GM18511 (cell line): ENCODE data around the gene RRP1.
"Not testable (repeated sequence)": the region's sequence is repeated elsewhere in the genome, so short reads cannot be mapped to it uniquely, and the experiment has no call there.

Experiments used
- ATAC-seq: cut with Tn5 transposase; IDR thresholded peaks from one replicate; pipeline ENCODE4 v1.9.1; 2021; ENCODE audit warnings: mild to moderate bottlenecking, moderate library complexity; ENCODE audit not compliant: unreplicated experiment

Gene RRP1

GRCh38 chr21:43815107-43815613 lies 25.8 kb downstream of the RRP1 start:
- ATAC-seq: no peak

DNA sequence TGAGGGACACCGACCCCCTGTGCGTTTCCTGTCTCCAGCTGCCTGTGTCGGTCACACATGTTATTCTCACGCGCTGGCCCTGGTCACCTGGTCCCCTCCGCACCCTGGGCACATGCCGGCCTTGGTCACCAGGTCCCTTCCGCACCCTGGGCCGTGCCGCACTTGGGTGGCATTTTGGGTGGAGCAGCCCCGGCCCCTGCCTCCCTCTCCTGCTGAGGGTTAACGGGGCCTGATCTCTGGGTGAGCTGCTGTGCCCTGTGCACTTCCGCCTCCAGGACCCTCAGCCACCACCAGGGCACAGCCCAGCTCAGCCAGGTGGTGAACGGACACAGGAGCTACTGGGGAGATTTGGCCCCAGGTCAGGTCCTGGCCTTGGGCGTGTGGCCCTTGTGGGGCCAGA lies 26.6 kb downstream of the RRP1 start:
- ATAC-seq: no peak

GRCh38 chr21:43816611-43817071 lies 27.3 kb downstream of the RRP1 start:
- no peak for ATAC-seq

DNA sequence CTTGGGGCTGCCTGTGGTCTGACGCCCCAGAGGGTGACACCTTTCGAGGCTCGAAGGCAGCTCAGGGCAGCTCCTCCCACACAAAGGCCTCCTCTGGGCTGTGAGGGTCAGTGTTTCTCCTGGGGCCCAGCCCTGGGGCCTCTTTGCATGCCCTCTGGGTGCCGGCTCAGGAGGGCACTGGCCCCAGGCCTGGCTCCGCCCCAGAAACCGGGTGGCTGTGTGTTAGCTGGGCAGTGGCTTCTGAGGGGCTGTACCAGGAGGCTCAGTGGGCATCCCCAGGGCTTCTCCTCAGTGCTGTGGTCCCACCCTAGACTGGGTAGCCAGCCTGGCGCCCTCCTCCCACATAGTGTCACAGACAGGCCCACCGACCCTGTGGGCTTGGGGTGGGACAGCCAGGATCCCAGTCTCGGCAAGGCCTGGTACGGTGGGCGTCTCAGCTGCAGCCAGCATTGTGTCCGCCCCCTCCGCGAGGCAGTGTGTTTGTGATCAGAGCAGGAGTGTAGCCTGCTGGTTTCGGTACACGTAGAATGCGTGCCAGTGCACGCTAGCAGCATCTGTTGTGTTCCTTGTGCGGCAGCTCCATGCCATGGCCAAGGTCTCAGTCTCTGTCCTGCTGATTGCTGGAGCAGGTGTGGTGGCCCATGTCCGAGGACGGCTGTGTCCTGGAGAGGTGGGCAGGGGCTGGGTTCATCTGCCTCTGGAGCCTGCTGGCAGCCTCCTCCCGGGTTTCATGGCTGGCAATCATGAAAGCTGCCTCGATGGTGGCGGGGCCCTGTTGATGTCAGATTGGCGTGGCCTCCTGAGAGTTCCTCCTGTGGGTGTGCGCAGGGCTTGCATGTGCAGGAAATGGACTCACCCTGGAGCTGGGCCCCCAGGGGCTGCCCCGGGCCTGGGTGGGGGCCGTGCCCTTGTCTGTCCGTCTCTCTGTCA lies 28.0 kb downstream of the RRP1 start:
- ATAC-seq: no peak

DNA sequence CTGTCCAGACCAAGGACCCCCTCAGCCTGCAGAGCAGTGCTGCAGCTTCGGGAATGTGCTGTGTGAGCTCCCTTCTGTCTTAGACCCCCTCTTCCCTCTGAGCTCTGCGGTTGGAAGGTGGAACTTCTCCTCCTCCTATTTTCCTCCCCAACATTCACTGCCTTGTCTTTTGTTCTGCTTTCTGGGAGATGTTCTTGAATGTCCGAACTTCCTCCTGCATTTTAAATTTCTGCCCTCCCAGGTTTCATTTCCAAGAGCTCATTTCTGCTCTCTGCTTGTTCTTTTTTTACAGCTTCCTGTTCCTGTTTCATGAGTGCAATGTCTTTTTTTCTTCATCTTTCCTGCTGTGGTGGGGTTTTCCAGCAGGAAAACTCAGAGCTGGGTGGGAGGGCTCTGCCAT lies 29.3 kb downstream of the RRP1 start:
- ATAC-seq: no peak

DNA sequence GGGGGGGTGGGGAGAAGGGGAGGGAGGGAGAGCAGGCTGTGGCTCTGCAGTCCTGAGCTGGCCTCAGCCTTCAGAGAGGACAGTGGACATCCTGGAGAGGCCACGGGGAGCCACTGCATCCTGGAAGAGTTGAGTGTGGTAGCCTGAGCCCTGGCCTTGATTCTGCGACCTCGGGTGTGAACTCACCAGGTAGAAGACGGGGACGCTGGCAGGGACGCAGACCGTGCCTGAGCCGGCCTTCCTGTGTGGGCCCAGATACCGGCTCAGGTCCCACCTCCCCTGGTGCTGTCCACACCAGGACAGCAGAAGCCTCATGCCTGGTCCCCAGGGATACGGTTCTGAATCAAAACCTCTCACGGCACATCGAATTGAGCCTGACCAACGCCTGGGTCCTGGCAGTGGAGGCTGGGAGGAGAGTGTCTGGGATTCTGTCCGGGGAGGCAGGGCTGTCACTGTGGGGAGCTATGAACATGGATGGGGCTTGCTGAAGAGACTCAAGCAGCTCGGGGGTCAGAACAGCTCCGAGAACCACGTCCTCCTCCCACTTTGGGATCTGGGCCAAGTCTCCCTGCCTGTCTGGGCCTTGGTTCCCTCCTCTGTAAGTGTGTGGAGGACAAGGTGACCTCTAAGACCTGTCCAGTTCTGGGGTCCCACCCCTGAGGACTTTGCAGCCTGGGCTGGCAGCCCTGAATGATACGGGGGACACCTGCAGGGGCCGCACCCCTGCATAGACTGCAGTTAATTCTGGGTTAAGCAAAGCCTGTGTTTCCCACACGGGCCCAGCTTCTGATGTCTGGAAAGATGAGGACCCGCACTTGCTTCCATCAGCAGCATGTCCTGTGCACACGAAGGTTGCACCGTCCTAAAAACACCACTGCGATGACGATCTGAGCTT lies 30.4 kb downstream of the RRP1 start:
- no peak for ATAC-seq

- ATAC-seq: no peak
Measured at GRCh38 chr21:43820466-43820865, 31.1 kb downstream of the RRP1 start.

DNA sequence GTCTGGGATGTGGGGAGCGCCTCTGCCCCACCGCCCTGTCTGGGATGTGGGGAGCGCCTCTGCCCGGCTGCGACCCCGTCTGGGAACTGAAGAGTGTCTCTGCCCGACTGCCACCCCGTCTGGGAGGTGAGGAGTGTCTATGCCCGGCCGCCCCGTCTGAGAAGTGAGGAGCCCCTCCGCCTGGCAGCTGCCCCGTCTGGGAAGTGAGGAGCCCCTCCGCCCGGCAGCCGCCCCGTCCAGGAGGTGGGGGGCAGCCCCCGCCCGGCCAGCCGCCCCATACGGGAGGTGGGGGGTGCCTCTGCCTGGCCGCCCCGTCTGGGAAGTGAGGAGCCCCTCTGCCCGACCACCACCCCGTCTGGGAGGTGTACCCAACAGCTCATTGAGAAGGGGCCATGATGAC lies 32.8 kb downstream of the RRP1 start:
- ATAC-seq: not testable (repeated sequence)

GRCh38 chr21:43822741-43823140 lies 33.4 kb downstream of the RRP1 start:
- ATAC-seq: not testable (repeated sequence)

- no peak for ATAC-seq
Measured at GRCh38 chr21:43824333-43825241, 35.2 kb downstream of the RRP1 start.

- ATAC-seq: no peak
Measured at GRCh38 chr21:43825242-43825935, 36.0 kb downstream of the RRP1 start.

DNA sequence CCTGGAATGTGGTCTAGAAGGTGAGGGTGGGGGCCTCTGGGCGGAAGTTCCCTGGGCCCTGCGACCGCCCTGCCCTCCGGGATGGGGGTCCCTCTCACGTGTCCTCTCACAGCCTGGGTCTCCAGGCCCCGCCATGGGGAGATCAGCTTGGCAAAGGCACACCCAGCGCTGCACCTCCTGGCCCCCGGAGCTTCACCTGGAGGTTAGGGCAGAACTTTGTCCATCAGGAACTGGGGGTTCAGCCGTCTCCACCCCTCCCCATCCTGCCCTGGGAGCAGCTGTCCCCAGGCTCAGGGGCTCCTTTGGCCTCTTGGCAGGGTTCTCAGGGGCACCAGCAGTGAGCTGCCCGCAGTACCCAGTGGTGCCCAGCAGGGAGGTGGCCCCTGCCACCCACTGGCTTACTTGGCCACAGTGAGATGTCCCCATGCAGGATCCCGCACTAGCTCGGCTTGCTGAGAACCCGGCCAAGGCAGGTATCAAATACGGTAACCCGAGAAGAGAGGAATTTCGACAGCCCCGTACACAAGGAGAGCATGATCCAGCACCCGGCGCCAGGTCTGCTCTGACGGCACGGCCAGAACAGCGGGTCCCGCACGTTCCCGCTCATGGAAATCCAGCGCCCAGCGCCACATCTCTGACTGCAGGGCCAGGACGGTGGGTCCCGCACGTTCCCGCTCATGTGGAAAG lies 36.7 kb downstream of the RRP1 start:
- ATAC-seq: no peak

GRCh38 chr21:43826623-43826974 lies 37.2 kb downstream of the RRP1 start:
- ATAC-seq: no peak

GRCh38 chr21:43827015-43827611 lies 37.7 kb downstream of the RRP1 start:
- ATAC-seq: no peak

GRCh38 chr21:43829161-43829560 lies 39.8 kb downstream of the RRP1 start:
- ATAC-seq: no peak

DNA sequence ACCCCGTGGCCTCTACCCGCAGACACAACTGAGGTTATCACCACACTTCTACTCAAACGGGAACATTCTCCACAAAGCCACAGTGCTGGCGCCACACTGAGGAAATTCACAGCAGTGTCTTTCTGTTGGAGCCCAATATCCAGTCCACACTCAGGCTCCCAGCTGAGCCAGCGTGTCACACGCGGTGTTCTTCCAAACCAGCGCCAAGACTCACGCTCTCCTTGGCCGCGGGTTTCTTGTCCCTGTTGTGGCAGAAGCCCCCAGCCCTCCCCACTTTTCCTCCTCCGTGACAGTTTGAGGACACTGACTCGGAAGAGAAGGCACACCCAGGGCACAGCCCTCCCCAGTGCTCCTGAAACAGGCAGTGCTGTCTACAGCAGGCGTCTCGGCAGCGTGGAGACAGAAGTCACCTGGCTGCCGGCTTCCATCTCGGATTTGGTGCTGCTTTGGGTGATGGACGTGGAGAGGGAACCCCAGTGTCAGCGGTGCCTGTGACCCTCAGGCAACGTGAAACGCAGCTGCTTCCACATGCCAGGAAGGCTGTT lies 40.3 kb downstream of the RRP1 start:
- no peak for ATAC-seq

GRCh38 chr21:43832158-43832550 lies 42.8 kb downstream of the RRP1 start:
- ATAC-seq: no peak

- no peak for ATAC-seq
Measured at GRCh38 chr21:43832648-43833047, 43.3 kb downstream of the RRP1 start.
